SK-N-SH (cell line): ENCODE results near the gene PIF1.

Experiments
- CTCF ChIP-seq: fragments of 200-600 bp; sonication (generic); IDR thresholded peaks from 2 replicates; pipeline ENCODE4 v1.6.1; 2017; ENCODE audit warnings: antibody characterized with exemption, mild to moderate bottlenecking, moderate library complexity
- ELF1 ChIP-seq: IDR thresholded peaks from 2 replicates; pipeline ENCODE4 v1.4.0; 2012
- EP300 ChIP-seq, 2 experiments: IDR thresholded peaks; 2 replicates each; pipeline versions ENCODE4 v1.4.0 to v1.6.1; 2012; ENCODE audit warnings: borderline replicate concordance in 1 of 2, low read depth in 1 of 2, low read length in 1 of 2
- IRF3 ChIP-seq: fragments of 150-350 bp; IDR thresholded peaks from 2 replicates; pipeline ENCODE4 v1.6.1; 2016; ENCODE audit warnings: mild to moderate bottlenecking, low read depth, low read length
- JUND ChIP-seq: IDR thresholded peaks from 2 replicates; pipeline ENCODE4 v1.4.0; 2012
- MAX ChIP-seq: IDR thresholded peaks from 2 replicates; pipeline ENCODE4 v1.4.0; 2012; ENCODE audit warnings: low read depth
- POLR2AphosphoS5 ChIP-seq: IDR thresholded peaks from 2 replicates; pipeline ENCODE4 v1.6.1; 2012; ENCODE audit warnings: low read depth, low read length
- TAF1 ChIP-seq: IDR thresholded peaks from 2 replicates; pipeline ENCODE4 v1.6.1; 2012; ENCODE audit warnings: low read depth, mild to moderate bottlenecking, low read length, moderate library complexity, borderline replicate concordance

- TF ChIP-seq CTCF (no peak), EP300 (IDR thresholded peaks at IDR 0.05; ENCODE audit: borderline replicate concordance in 1 of 2, low read depth in 1 of 2, low read length in 1 of 2) (no peak), TAF1 (no peak), IRF3 (no peak), POLR2AphosphoS5 (no peak), ELF1 (no peak), MAX (no peak), JUND (no peak)
These were observed 59.4 kb downstream of the PIF1 start for GRCh38 chr15:64766058-64766457.
